ENCODE measurements around the gene GNAQ. TPM values are rescaled to one million over a fixed set of nuclear protein-coding genes. Genes with fewer than 3 reads are reported as not detected.

Gene GNAQ
- total and polyA plus RNA-seq, 9 donors, result 22.0 to 72.2 (median 53.1) TPM

DNA sequence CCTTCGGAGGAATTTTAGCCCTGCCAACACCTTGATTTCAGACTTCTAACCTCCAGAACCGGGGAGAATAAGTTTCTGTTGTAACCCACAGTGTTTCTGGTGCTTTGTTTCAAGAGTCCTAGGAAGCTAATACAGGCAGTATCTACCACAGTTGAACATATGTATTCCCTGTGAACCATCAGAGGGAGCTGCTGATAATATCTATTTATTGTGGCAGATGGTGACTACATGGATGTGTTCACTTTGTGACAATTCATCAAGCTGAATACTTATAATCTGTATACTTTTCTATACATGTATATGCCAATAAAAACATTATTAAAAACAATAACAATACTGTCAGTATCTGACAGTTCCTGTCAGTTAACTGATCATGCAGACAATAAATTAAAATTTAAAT is 246.3 kb downstream of the GNAQ start:
- Histone ChIP-seq H3K36me3 (no peaks in the 10 kb centered on the region), H3K4me1 (ENCODE audit: insufficient read depth) (no peaks in the 10 kb centered on the region), H3K27me3 (no peaks in the 10 kb centered on the region), H3K27ac (no peak overlapping the region), H3K9me3 (no peaks in the 10 kb centered on the region), H3K4me3 (no peak overlapping the region)
- 91 to 96% (median 94%) methylated on average over 2 of the region's 2 CpGs for WGBS, 3 donors
- intact Hi-C loops (cut with DNase I), result no loop called here
- TF ChIP-seq, protein P1, sequence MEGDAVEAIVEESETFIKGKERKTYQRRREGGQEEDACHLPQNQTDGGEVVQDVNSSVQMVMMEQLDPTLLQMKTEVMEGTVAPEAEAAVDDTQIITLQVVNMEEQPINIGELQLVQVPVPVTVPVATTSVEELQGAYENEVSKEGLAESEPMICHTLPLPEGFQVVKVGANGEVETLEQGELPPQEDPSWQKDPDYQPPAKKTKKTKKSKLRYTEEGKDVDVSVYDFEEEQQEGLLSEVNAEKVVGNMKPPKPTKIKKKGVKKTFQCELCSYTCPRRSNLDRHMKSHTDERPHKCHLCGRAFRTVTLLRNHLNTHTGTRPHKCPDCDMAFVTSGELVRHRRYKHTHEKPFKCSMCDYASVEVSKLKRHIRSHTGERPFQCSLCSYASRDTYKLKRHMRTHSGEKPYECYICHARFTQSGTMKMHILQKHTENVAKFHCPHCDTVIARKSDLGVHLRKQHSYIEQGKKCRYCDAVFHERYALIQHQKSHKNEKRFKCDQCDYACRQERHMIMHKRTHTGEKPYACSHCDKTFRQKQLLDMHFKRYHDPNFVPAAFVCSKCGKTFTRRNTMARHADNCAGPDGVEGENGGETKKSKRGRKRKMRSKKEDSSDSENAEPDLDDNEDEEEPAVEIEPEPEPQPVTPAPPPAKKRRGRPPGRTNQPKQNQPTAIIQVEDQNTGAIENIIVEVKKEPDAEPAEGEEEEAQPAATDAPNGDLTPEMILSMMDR (IDR thresholded peaks at IDR 0.05), result no peak
- TF ChIP-seq EP300 (IDR thresholded peaks at IDR 0.05), result no peak
- TF ChIP-seq POLR2A (IDR thresholded peaks at IDR 0.05), result no peak
- DNase-seq, result no peak

DNA sequence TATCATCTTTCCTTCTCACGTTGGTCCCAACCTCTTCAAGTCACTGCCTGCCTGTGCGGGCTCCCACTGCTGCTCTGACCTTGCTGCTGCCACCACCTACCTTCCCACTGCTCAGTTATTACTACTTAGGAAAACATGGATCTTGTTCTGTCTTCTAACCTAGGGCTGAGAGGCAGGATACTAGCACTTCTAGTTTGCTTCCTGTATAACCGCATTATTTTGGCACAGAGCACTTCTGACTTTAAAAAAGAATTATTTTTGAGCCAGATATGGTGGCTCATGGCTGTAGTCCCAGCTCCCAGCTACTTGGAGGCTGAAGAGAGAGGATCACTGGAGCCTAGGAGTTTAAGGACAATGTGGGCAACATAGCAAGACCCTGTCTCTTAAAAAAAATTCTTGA is 248.1 kb downstream of the GNAQ start:
- no peak for TF ChIP-seq EP300 (IDR thresholded peaks at IDR 0.05)
- TF ChIP-seq, protein P1 (IDR thresholded peaks at IDR 0.05), result no peak
- TF ChIP-seq POLR2A (IDR thresholded peaks at IDR 0.05), result no peak
- H3K27me3 ChIP-seq, result no peaks in the 10 kb centered on the region
- no peak overlapping the region for H3K27ac ChIP-seq
- H3K4me3 ChIP-seq, result no peak overlapping the region
- WGBS, 3 donors, result 74 to 80% (median 78%) methylated on average over 3 of the region's 3 CpGs
- H3K36me3 ChIP-seq, result no peaks in the 10 kb centered on the region
- no peaks in the 10 kb centered on the region for H3K9me3 ChIP-seq
- no peaks in the 10 kb centered on the region for H3K4me1 ChIP-seq (ENCODE audit: insufficient read depth)
- DNase-seq, result no peak
- intact Hi-C loops (cut with DNase I), result no loop called here

DNA sequence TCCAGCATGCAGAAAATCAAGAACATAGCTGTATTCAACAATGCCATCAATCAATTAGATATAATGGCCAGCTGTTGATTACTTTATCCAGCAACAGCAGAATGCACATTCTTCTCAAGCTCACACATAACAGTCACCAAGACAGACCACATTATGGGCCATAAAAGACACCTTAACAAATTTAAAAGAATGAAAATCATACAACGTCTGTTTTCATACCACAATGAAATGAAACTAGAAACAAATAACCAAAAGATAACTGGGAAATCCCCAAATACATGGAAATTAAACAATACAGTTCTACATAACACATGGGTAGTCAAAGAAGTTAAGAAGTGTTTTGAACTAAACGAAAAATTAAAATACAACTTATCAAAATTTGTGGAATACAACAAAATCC is 252.6 kb downstream of the GNAQ start:
- TF ChIP-seq, protein P1 (IDR thresholded peaks at IDR 0.05), result no peak
- TF ChIP-seq POLR2A (IDR thresholded peaks at IDR 0.05) (no peak), EP300 (IDR thresholded peaks at IDR 0.05) (no peak)
- DNase-seq, result no peak

DNA sequence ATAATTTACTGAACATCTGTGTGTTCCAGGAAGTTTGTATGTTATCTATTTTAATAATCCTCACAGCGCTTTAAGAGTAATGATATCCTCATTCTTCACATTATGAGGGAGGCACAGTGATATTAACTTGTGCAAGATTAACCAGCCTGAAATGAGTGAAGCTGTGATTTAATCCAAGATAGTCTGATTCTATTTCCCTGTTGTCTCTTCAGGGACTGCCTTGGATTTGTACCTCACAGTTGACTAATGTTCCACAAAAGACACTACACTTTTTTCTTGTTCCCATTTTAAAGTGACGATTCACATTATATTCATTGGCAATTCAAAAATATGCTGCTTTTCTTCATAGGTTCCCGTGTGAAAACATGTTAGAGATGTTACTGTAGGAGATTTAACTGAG is 258.2 kb downstream of the GNAQ start:
- 46 to 76% (median 47%) methylated on average over 3 of the region's 3 CpGs for WGBS, 3 donors
- H3K27ac ChIP-seq, result no peak overlapping the region
- H3K4me3 ChIP-seq, result no peak overlapping the region
- no peaks in the 10 kb centered on the region for H3K27me3 ChIP-seq
- intact Hi-C loops (cut with DNase I), result no loop called here
- peaks cover 3% of the 10 kb centered on the region for H3K4me1 ChIP-seq (ENCODE audit: insufficient read depth)
- DNase-seq, result no peak
- H3K36me3 ChIP-seq, result no peaks in the 10 kb centered on the region
- H3K9me3 ChIP-seq, result no peaks in the 10 kb centered on the region
- TF ChIP-seq, protein P1 (IDR thresholded peaks at IDR 0.05), result no peak
- TF ChIP-seq EP300 (IDR thresholded peaks at IDR 0.05) (no peak), POLR2A (IDR thresholded peaks at IDR 0.05) (no peak)

More for the DNA sequence above, 252.6 kb downstream of the GNAQ start:
- H3K9me3 ChIP-seq, result no peaks in the 10 kb centered on the region
- no peaks in the 10 kb centered on the region for H3K4me1 ChIP-seq (ENCODE audit: insufficient read depth)
- no peak overlapping the region for H3K4me3 ChIP-seq
- no peaks in the 10 kb centered on the region for H3K36me3 ChIP-seq
- H3K27ac ChIP-seq, result no peak overlapping the region
- intact Hi-C loops (cut with DNase I), result no loop called here
- H3K27me3 ChIP-seq, result no peaks in the 10 kb centered on the region
- WGBS, 3 donors, result 28 to 54% (median 33%) methylated on average over 2 of the region's 2 CpGs
